HepG2 (cell line): ENCODE data around the gene ADGRD1.

ENCODE experiments used
- BORCS8-MEF2B ChIP-seq: sonication (generic); formaldehyde crosslinking; IDR thresholded peaks from 2 replicates; pipeline ENCODE4 v1.8.0; 2022; ENCODE audit warnings: mild to moderate bottlenecking, missing genetic modification reagents
- CREM ChIP-seq, 2 experiments: sonication (generic) in 1 of 2; formaldehyde crosslinking in 1 of 2; IDR thresholded peaks; 2 replicates each; pipeline versions ENCODE4 v1.4.0 to v1.6.1; 2016 to 2020; ENCODE audit warnings: antibody characterized with exemption in 1 of 2, mild to moderate bottlenecking in 1 of 2, missing genetic modification reagents in 1 of 2
- HOXA7 ChIP-seq: sonication (generic); formaldehyde crosslinking; IDR thresholded peaks from 2 replicates; pipeline ENCODE4 v1.8.1; 2022; ENCODE audit warnings: mild to moderate bottlenecking, missing genetic modification reagents, moderate library complexity
- MAFG ChIP-seq: sonication (generic); formaldehyde crosslinking; IDR thresholded peaks from 2 replicates; pipeline ENCODE4 v1.5.1; 2020; ENCODE audit warnings: mild to moderate bottlenecking, missing genetic modification reagents
- NONO ChIP-seq, 2 experiments: fragments of 450-650 bp in 1 of 2; sonication (generic) in 1 of 2; formaldehyde crosslinking in 1 of 2; IDR thresholded peaks in 1 of 2; conservative IDR thresholded peaks in 1 of 2; 2 replicates each; pipeline versions ENCODE4 v1.6.1 to v1.8.0; 2017 to 2022; ENCODE audit warnings: mild to moderate bottlenecking in 1 of 2, missing genetic modification reagents in 1 of 2, moderate library complexity in 1 of 2
- POLR2G ChIP-seq: fragments of 200-400 bp; formaldehyde crosslinking; IDR thresholded peaks from 2 replicates; pipeline ENCODE4 v1.6.1; 2018; ENCODE audit warnings: mild to moderate bottlenecking, low read depth, low read length, moderate library complexity
- REXO4 ChIP-seq: sonication (generic); formaldehyde crosslinking; IDR thresholded peaks from 2 replicates; pipeline ENCODE4 v1.8.0; 2022; ENCODE audit warnings: missing genetic modification reagents, mild to moderate bottlenecking, borderline replicate concordance
- ZNF24 ChIP-seq: fragments of 450-650 bp; IDR thresholded peaks from 2 replicates; pipeline ENCODE4 v1.6.1; 2017; ENCODE audit warnings: antibody characterized with exemption, mild to moderate bottlenecking
- ZNF530 ChIP-seq: sonication (generic); formaldehyde crosslinking; IDR thresholded peaks from 2 replicates; pipeline ENCODE4 v1.5.0; 2020; ENCODE audit warnings: low read depth, mild to moderate bottlenecking, missing genetic modification reagents
- TF ChIP-seq, protein P1 (sequence below): sonication (generic); formaldehyde crosslinking; IDR thresholded peaks from 2 replicates; pipeline ENCODE4 v1.5.0; 2020; ENCODE audit warnings: mild to moderate bottlenecking, missing genetic modification reagents, moderate library complexity
- TF ChIP-seq, protein P2 (sequence below): sonication (generic); formaldehyde crosslinking; IDR thresholded peaks from 2 replicates; pipeline ENCODE4 v1.9.0; 2021; ENCODE audit warnings: missing genetic modification reagents, borderline replicate concordance

- TF ChIP-seq POLR2G (no peak), ZNF24 (no peak), MAFG (no peak), REXO4 (CRISPR knock-in tag) (no peak), CREM (IDR thresholded peaks at IDR 0.05) (no peak), CREM (CRISPR knock-in tag; IDR thresholded peaks at IDR 0.05) (no peak), BORCS8-MEF2B (CRISPR knock-in tag) (no peak), HOXA7 (CRISPR knock-in tag) (no peak), NONO (IDR thresholded peaks at IDR 0.05) (no peak), NONO (CRISPR knock-in tag; conservative IDR thresholded peaks at IDR 0.05) (no peak), ZNF530 (CRISPR knock-in tag) (no peak)
- TF ChIP-seq, protein P1, sequence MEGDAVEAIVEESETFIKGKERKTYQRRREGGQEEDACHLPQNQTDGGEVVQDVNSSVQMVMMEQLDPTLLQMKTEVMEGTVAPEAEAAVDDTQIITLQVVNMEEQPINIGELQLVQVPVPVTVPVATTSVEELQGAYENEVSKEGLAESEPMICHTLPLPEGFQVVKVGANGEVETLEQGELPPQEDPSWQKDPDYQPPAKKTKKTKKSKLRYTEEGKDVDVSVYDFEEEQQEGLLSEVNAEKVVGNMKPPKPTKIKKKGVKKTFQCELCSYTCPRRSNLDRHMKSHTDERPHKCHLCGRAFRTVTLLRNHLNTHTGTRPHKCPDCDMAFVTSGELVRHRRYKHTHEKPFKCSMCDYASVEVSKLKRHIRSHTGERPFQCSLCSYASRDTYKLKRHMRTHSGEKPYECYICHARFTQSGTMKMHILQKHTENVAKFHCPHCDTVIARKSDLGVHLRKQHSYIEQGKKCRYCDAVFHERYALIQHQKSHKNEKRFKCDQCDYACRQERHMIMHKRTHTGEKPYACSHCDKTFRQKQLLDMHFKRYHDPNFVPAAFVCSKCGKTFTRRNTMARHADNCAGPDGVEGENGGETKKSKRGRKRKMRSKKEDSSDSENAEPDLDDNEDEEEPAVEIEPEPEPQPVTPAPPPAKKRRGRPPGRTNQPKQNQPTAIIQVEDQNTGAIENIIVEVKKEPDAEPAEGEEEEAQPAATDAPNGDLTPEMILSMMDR (CRISPR knock-in tag) = no peak
- TF ChIP-seq, protein P2, sequence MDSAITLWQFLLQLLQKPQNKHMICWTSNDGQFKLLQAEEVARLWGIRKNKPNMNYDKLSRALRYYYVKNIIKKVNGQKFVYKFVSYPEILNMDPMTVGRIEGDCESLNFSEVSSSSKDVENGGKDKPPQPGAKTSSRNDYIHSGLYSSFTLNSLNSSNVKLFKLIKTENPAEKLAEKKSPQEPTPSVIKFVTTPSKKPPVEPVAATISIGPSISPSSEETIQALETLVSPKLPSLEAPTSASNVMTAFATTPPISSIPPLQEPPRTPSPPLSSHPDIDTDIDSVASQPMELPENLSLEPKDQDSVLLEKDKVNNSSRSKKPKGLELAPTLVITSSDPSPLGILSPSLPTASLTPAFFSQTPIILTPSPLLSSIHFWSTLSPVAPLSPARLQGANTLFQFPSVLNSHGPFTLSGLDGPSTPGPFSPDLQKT (CRISPR knock-in tag) = no peak
Measured at GRCh38 chr12:130925666-130926015, 28.1 kb upstream of the ADGRD1 start.
